ENCODE results near the gene KRT28.

- no peak for TF ChIP-seq SIN3A (IDR thresholded peaks at IDR 0.05; ENCODE audit: borderline replicate concordance, insufficient read depth, low read depth, low read length)
- no peak for TF ChIP-seq POLR2AphosphoS5 (IDR thresholded peaks at IDR 0.05; ENCODE audit: low read depth, low read length)
- TF ChIP-seq CTCF (IDR thresholded peaks at IDR 0.05), result no peak
- TF ChIP-seq, protein P1, sequence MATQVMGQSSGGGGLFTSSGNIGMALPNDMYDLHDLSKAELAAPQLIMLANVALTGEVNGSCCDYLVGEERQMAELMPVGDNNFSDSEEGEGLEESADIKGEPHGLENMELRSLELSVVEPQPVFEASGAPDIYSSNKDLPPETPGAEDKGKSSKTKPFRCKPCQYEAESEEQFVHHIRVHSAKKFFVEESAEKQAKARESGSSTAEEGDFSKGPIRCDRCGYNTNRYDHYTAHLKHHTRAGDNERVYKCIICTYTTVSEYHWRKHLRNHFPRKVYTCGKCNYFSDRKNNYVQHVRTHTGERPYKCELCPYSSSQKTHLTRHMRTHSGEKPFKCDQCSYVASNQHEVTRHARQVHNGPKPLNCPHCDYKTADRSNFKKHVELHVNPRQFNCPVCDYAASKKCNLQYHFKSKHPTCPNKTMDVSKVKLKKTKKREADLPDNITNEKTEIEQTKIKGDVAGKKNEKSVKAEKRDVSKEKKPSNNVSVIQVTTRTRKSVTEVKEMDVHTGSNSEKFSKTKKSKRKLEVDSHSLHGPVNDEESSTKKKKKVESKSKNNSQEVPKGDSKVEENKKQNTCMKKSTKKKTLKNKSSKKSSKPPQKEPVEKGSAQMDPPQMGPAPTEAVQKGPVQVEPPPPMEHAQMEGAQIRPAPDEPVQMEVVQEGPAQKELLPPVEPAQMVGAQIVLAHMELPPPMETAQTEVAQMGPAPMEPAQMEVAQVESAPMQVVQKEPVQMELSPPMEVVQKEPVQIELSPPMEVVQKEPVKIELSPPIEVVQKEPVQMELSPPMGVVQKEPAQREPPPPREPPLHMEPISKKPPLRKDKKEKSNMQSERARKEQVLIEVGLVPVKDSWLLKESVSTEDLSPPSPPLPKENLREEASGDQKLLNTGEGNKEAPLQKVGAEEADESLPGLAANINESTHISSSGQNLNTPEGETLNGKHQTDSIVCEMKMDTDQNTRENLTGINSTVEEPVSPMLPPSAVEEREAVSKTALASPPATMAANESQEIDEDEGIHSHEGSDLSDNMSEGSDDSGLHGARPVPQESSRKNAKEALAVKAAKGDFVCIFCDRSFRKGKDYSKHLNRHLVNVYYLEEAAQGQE (IDR thresholded peaks at IDR 0.05; ENCODE audit: insufficient read depth in 1 of 2, low read depth in 2 of 2, low read length in 1 of 2), result no peak
- TF ChIP-seq TCF7L2 (IDR thresholded peaks at IDR 0.05; ENCODE audit: low read depth, low read length), result no peak
Measured at GRCh38 chr17:40824015-40824832, 24.5 kb upstream of the KRT28 start.

Data from Panc1 (cell line).